D721Med (cell line): ENCODE results near the gene ZC3H8.
"Not testable (repeated sequence)": the region's sequence is repeated elsewhere in the genome, so short reads cannot be mapped to it uniquely, and the experiment has no call there.

Experiments used
- DNase-seq: peaks from one replicate; pipeline ENCODE4 v3.0.0; 2011; ENCODE audit warnings: low spot score; ENCODE audit not compliant: insufficient read length
- FAIRE-seq: peaks from 2 replicates; lab custom pipeline; 2011; peaks lifted over from hg19 to GRCh38; lab: Jason Lieb, UNC
- TF ChIP-seq, protein P1 (sequence below): IDR thresholded peaks from 2 replicates; pipeline ENCODE4 v1.5.1; 2012; ENCODE audit warnings: mild to moderate bottlenecking, control low read depth; ENCODE audit not compliant: insufficient read depth; ENCODE audit errors: missing control alignments

The ZC3H8 gene

DNA sequence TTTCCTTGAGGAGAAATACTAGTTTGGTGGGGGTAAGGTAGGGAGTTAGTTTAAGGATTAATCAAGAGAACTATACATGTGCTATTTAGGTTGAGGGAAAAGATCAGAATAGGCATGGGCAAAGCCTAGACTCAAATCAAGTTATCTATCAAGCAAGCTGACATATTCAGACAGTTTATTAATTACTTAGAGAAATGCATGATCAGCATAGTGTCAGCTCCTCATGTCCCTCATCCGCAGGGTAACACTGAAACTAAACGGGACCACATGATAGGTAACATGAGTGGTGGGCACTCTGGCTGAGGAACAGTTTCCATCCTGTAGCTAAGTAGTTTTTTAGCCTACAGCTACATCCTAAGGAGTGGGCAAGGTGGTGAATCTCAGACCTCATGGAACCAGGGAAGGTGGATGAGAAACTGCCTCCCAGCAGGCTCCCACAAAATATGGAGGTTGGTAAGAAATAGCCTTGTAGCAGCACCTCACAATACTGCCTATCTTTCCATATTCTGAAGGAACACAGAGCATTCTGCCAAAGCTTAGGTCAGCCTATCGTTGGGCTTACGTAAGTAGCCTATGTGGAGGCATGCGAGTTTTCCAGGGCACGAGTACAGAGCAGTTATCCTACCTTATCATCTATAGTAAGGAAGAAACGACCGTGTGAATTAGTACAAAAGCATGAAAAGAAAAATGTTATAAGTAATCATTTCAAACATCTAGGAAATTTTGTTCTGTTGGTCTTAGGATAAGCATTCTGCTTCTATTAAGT lies 39.0 kb upstream of the ZC3H8 start:
- FAIRE-seq (no peak), DNase-seq (no peak)
- TF ChIP-seq, protein P1, sequence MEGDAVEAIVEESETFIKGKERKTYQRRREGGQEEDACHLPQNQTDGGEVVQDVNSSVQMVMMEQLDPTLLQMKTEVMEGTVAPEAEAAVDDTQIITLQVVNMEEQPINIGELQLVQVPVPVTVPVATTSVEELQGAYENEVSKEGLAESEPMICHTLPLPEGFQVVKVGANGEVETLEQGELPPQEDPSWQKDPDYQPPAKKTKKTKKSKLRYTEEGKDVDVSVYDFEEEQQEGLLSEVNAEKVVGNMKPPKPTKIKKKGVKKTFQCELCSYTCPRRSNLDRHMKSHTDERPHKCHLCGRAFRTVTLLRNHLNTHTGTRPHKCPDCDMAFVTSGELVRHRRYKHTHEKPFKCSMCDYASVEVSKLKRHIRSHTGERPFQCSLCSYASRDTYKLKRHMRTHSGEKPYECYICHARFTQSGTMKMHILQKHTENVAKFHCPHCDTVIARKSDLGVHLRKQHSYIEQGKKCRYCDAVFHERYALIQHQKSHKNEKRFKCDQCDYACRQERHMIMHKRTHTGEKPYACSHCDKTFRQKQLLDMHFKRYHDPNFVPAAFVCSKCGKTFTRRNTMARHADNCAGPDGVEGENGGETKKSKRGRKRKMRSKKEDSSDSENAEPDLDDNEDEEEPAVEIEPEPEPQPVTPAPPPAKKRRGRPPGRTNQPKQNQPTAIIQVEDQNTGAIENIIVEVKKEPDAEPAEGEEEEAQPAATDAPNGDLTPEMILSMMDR: no peak

DNA sequence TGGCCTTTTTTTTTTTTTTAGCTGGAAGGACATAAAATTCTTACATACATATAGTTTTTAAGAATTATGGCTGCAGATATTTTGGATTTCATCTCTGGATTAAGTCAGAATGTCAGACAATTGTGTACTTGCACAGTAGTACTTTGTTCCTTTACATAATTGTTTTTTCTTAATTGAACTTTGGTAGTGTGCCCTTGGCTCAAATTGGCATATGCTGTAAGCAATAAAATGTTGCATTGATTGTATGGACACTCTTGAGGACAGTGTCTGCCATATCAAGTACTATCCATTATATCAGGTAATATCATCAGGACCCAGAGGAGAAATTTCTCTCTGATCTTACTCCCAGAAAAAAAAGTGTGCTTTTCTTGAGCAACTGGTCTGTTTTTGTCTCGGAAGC lies 35.8 kb upstream of the ZC3H8 start:
- TF ChIP-seq, protein P1: no peak
- DNase-seq: no peak
- no peak for FAIRE-seq

DNA sequence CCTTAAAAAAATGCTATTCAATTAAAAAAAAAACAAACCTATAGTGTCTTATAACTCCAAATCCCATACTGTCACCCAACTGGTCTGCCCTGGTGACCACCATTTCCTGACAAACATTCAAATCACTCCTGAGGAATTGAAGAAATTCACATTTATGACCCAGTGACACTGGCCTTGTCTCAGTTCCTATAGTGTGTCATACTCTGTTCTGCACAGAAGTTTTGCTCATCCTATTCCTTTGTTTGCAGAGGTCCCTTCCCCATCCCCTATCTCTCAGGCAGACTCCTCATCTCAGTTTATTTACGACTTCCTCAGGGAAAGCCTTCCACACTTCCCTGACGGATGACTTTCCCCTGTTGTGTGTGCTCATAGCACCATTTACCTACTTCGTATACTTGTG lies 35.2 kb upstream of the ZC3H8 start:
- FAIRE-seq (no peak), DNase-seq (no peak)
- TF ChIP-seq, protein P1: no peak

GRCh38 chr2:112283535-112283934 lies 28.7 kb upstream of the ZC3H8 start:
- not testable (repeated sequence) for DNase-seq, FAIRE-seq

GRCh38 chr2:112282066-112282465 lies 27.2 kb upstream of the ZC3H8 start:
- FAIRE-seq: not testable (repeated sequence)

DNA sequence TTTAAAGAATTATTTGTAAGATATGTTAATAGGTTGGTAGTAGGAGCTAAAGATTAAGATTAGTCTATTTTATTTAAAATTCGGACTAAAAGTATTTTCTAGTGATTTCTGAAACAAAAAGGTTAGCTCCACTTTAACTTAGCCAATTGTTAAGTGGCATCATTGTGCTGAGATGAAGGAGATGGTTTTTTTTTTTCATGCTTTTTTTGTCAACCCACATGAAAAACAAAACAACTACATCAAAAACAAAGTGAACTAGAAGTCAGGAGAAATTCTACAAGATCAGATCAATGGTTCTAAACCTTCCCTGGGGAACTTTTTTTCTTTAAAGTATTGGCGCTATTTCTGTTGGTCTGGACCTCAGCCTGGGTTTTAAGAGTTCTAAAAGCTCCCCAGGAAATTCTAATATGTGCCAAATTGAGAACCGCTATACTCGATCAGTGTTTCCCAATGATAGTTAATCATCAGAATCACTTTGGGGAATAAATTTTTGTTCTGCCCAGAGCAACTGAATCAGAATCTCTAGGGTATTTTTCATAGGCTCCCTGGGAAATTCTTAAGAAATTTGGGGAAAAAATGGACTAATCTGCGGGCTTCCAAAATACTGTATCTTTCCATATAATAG lies 22.9 kb upstream of the ZC3H8 start:
- TF ChIP-seq, protein P1: no peak
- DNase-seq (no peak), FAIRE-seq (no peak)

More at GRCh38 chr2:112282066-112282465, 27.2 kb upstream of the ZC3H8 start:
- not testable (repeated sequence) for DNase-seq

DNA sequence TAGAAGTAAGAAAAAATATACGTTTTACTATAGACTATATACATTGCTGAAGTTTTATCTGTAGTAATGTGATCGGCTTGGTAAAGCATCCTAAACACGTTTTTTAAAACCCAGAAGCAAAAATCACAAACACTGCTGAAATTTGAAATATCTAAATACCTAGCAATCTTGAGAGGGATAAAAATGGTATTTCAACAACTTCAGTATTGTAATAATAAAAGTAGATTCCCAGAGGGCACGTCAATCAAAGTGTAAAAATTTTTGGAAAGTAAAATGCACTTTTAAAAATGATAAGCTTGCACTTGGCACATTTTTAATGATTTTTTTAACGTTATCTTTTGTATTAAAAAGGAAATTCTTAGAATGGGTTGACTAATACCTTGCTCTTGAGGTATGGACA lies 22.1 kb upstream of the ZC3H8 start:
- no peak for DNase-seq
- FAIRE-seq: no peak

More for the DNA sequence above, 22.1 kb upstream of the ZC3H8 start:
- TF ChIP-seq, protein P1: no peak
